ENCODE measurements around the gene KCNJ5.

KCNJ5 gene

DNA sequence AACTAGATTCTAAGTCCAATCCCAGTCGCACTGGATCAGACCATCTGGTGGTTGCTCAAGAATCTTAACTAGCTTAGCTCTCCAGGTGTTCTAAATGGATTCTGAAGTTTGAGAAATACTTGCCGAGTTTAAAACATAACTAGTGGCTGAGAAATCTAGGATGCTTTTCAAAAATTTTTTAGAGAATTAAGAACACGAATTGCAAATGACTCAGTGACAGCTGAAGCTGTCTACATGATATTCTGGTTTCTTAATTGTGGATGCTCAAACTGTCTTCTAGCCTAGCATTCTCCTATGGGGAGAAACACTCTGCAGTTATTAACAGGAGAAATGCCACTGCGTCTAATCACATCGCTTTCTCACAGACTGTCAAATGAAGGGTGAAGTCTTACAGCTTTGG lies 71.7 kb downstream of the KCNJ5 start:
- DNase-seq, result no peak

- DNase-seq, result no peak
Measured at GRCh38 chr11:128963744-128964325, 72.7 kb downstream of the KCNJ5 start.

DNA sequence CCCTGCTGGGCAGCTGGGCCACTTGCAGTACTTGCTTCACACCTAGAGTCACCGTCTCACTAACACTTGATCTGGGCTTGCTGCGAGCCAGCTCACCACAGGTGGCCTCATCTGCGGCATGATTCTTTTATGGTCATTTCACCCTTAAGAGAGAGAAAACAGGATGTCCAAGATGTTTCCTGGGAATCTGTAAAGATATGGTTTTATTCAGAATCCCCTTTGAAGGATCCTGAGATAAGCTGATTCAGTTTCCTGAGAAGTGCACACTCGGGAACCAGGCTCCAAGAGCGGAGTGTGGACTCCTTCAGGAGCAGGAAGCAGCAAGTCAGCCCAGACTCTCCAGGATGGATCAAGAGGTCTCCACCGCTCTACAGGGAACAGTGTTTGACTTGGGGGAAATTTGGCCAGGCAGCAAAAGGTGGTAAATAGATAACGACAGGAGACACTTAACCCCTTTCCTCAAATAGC lies 73.3 kb downstream of the KCNJ5 start:
- DNase-seq, result no peak

GRCh38 chr11:128965485-128965884 lies 74.3 kb downstream of the KCNJ5 start:
- DNase-seq, result no peak

GRCh38 chr11:128967578-128967977 lies 76.4 kb downstream of the KCNJ5 start:
- no peak for DNase-seq

GRCh38 chr11:128968916-128969315 lies 77.8 kb downstream of the KCNJ5 start:
- no peak for DNase-seq
